ENCODE measurements around the gene BEX3. TPM values are rescaled to one million over a fixed set of nuclear protein-coding genes. Genes with fewer than 3 reads are reported as not detected.

Gene BEX3
- 100 to 1,000 TPM; 251 to 325 (median 291) TPM for total RNA-seq (2021; fragmentation: NEBNext Ultra II Directional; extraction: Animal tissue kit (Norgen Biotek cat#: 25700))
- long read RNA-seq, transcript BEX3-202 (2 exons, 753 nt), result minor isoform, 5 of 400 reads
- long read RNA-seq, transcript BEX3-204 (3 exons, 913 nt), result minor isoform, 67 of 400 reads
- long read RNA-seq, transcript BEX3-203 (2 exons, 805 nt), result minor isoform, 5 of 400 reads
- long read RNA-seq, transcript BEX3-201 (3 exons, 921 nt), result major isoform, 298 of 400 reads
- long read RNA-seq, partial matches to known transcripts, result 13 of 400 reads
- long read RNA-seq, other reads (novel, unspliced or antisense), result 12 of 400 reads

- Mint-ChIP-seq H3K9me3 (no peaks in the 10 kb centered on the region), H3K27me3 (ENCODE audit: insufficient read depth) (no peaks in the 10 kb centered on the region), H3K4me3 (peak within 1 kb of the TSS; percentile 92), H3K4me1 (ENCODE audit: low read depth) (peaks cover 39% of the 10 kb centered on the region), H3K27ac (peak within 1 kb of the TSS; percentile 89), H3K36me3 (ENCODE audit: low read depth) (peaks cover 14% of the 10 kb centered on the region)
- DNase-seq, result no peak
- TF ChIP-seq CTCF (IDR thresholded peaks at IDR 0.05), result no peak
Observed at GRCh38 chrX:103376118-103376978, at the start of gene BEX3. Gene BEX3, plus strand, starts transcription at chrX:103376538. Its CDS starts 984 bp downstream, at chrX:103377522.

GRCh38 chrX:103329991-103330390, 46.3 kb upstream of the BEX3 start, which contains the start of gene TCEAL7:
Gene TCEAL7, plus strand, starts transcription at chrX:103330239. Its CDS starts 1,165 bp downstream, at chrX:103331404.
- Mint-ChIP-seq H3K27me3 (ENCODE audit: insufficient read depth) (peaks cover 5% of the 10 kb centered on the region), H3K4me1 (ENCODE audit: low read depth) (peaks cover 19% of the 10 kb centered on the region), H3K4me3 (peak within 1 kb of the TSS; percentile 90), H3K9me3 (no peaks in the 10 kb centered on the region), H3K36me3 (ENCODE audit: low read depth) (no peaks in the 10 kb centered on the region), H3K27ac (peak within 1 kb of the TSS; percentile 58)
- DNase-seq, result peak; percentile 4
- TF ChIP-seq CTCF (IDR thresholded peaks at IDR 0.05), result no peak

- no peaks in the 10 kb centered on the region for H3K9me3 Mint-ChIP-seq
- DNase-seq, result no peak
- no peaks in the 10 kb centered on the region for H3K36me3 Mint-ChIP-seq (ENCODE audit: low read depth)
- H3K27me3 Mint-ChIP-seq (ENCODE audit: insufficient read depth), result peaks cover 4% of the 10 kb centered on the region
- H3K4me3 Mint-ChIP-seq, result peak overlapping the region; percentile 90
- peak overlapping the region; percentile 58 for H3K27ac Mint-ChIP-seq
- TF ChIP-seq CTCF (IDR thresholded peaks at IDR 0.05), result no peak
- H3K4me1 Mint-ChIP-seq (ENCODE audit: low read depth), result peaks cover 19% of the 10 kb centered on the region
Observed at GRCh38 chrX:103330681-103331288, 45.6 kb upstream of the BEX3 start.

- TF ChIP-seq CTCF (IDR thresholded peaks at IDR 0.05), result no peak
- Mint-ChIP-seq H3K27me3 (ENCODE audit: insufficient read depth) (peaks cover 2% of the 10 kb centered on the region), H3K9me3 (no peaks in the 10 kb centered on the region), H3K4me3 (no peak overlapping the region), H3K4me1 (ENCODE audit: low read depth) (no peaks in the 10 kb centered on the region), H3K27ac (no peak overlapping the region), H3K36me3 (ENCODE audit: low read depth) (no peaks in the 10 kb centered on the region)
- DNase-seq, result no peak
Observed at GRCh38 chrX:103338663-103339062, 37.7 kb upstream of the BEX3 start.

- no peak overlapping the region for H3K27ac Mint-ChIP-seq
- no peaks in the 10 kb centered on the region for H3K36me3 Mint-ChIP-seq (ENCODE audit: low read depth)
- H3K4me3 Mint-ChIP-seq, result no peak overlapping the region
- no peaks in the 10 kb centered on the region for H3K4me1 Mint-ChIP-seq (ENCODE audit: low read depth)
- H3K9me3 Mint-ChIP-seq, result no peaks in the 10 kb centered on the region
- H3K27me3 Mint-ChIP-seq (ENCODE audit: insufficient read depth), result peaks cover 3% of the 10 kb centered on the region; the same call in 1 of the 2 replicates
- DNase-seq, result peak; percentile 32
- peak; percentile 79 for TF ChIP-seq CTCF (IDR thresholded peaks at IDR 0.05)
Observed at GRCh38 chrX:103343105-103343504, 33.2 kb upstream of the BEX3 start.
